Measurements from ENCODE around the gene OR7D2.

The OR7D2 gene

DNA sequence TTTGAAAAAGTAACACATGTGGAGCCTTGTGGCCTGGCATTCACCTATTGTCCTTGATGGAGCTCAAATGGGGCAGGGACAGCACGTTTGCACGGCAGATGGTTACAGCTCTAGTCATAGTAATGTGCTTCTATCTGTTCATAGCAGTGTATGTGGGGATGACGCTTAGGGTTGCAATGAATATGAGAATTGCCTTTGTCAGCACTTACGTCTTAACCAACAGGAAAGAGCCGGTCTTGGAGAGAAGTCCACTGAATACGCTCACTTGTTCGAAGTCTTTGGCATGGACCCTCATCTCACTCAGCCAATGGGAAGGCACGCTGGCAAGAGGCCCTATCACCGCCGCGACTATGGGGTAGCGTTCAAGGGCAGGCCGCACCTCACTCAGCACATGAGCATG lies 18.9 kb upstream of the OR7D2 start:
- H3K4me3 ChIP-seq (replicated peaks; ENCODE audit: low read depth, low read length), result no peak overlapping the region
- TF ChIP-seq, protein P1, sequence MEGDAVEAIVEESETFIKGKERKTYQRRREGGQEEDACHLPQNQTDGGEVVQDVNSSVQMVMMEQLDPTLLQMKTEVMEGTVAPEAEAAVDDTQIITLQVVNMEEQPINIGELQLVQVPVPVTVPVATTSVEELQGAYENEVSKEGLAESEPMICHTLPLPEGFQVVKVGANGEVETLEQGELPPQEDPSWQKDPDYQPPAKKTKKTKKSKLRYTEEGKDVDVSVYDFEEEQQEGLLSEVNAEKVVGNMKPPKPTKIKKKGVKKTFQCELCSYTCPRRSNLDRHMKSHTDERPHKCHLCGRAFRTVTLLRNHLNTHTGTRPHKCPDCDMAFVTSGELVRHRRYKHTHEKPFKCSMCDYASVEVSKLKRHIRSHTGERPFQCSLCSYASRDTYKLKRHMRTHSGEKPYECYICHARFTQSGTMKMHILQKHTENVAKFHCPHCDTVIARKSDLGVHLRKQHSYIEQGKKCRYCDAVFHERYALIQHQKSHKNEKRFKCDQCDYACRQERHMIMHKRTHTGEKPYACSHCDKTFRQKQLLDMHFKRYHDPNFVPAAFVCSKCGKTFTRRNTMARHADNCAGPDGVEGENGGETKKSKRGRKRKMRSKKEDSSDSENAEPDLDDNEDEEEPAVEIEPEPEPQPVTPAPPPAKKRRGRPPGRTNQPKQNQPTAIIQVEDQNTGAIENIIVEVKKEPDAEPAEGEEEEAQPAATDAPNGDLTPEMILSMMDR (IDR thresholded peaks at IDR 0.05; ENCODE audit: low read depth, low read length, missing control alignments), result no peak
- no peak for DNase-seq (ENCODE audit: extremely low read depth, low read depth)

DNA sequence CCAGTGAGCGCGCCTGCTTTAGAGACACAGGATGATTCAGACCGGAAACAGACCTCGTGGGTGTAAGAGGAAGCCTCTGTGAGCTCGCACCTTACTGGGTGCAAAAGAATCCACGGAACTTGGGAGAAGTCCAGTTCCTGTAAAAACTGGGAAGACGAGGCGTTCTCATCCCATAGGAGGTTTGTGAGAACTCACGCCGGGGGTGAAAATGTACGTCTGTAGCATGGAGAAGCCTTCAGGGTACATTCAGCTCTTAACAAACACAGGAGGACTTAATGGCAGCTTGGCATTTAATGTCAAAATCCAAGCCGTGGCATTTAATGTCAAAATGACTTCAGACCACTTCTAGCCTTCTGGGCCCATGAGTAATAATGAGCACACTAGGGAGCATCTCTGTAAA lies 17.4 kb upstream of the OR7D2 start:
- no peak for DNase-seq (ENCODE audit: extremely low read depth, low read depth)
- H3K4me3 ChIP-seq (replicated peaks; ENCODE audit: low read depth, low read length), result no peak overlapping the region
- TF ChIP-seq, protein P1 (IDR thresholded peaks at IDR 0.05; ENCODE audit: low read depth, low read length, missing control alignments), result no peak

DNA sequence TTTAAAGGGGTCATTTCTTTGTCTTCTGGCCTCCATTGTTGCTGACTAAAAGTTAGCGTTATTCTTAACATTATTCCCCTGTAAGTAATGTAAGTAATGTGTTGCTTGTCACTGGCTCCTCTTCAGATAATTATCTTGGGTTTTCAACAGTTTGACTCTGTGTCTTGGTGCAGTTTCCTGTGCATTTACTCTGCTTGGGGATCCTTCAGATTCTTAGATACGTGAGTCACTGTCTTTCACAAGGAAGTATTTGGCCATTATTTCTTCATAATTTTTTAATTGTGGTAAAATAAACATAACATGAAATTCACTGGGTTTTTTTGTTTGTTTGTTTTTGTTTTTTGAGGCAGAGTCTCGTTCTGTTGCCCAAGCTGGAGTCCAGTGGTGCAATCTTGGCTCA lies 13.5 kb upstream of the OR7D2 start:
- no peak for DNase-seq (ENCODE audit: extremely low read depth, low read depth)
- no peak overlapping the region for H3K4me3 ChIP-seq (replicated peaks; ENCODE audit: low read depth, low read length)
- TF ChIP-seq, protein P1 (IDR thresholded peaks at IDR 0.05; ENCODE audit: low read depth, low read length, missing control alignments), result no peak

DNA sequence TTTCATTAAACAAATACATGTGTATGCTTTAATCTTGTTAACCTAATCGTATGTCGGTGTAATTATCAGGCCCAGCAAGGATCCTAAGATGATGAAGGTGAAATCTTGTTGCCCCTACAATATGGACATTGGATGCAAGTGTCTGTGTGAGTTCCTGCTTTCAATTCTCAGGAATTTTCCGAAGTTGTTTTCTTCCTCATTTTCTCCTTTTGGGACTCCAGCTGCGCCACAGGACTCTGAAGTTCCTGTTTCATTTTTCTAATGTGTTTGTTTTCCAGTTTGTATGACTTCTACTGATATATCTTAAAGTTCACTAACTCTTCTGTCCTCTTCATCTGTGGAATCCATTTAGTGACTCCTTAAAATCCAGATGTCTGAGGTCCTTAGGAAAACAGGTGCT lies 11.9 kb upstream of the OR7D2 start:
- no peak for DNase-seq (ENCODE audit: extremely low read depth, low read depth)
- TF ChIP-seq, protein P1 (IDR thresholded peaks at IDR 0.05; ENCODE audit: low read depth, low read length, missing control alignments), result no peak
- H3K4me3 ChIP-seq (replicated peaks; ENCODE audit: low read depth, low read length), result no peak overlapping the region

DNA sequence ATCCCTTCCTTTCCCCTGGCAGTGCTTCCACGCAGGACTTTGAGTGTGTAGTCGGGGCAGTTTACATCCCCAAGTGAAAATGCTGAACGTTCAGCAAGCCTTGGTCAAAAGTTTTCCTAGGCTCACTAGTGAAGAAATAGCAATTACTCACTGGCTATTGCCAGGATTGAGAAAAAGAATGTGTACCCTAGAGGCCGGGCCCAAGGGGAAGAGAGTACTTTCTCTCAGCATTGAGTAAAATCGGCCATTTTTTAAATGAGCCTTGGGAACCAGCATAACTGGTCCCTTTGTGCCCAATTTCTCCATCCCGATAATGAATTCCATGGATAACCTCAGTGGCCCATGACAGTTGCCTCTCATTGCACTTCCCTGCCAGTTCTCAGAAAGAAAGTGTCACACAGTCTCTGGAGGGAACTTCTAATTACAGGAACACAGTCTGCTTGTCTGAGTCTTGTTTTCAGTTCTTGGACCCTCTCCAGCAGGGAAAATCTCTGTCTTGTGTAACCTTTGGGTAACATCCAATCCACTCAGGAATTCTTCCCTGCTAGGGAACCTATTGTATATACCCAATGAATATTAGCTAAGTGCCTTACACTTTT lies 7.3 kb upstream of the OR7D2 start:
- DNase-seq (ENCODE audit: extremely low read depth, low read depth), result no peak
- TF ChIP-seq, protein P1 (IDR thresholded peaks at IDR 0.05; ENCODE audit: low read depth, low read length, missing control alignments), result no peak
- no peak overlapping the region for H3K4me3 ChIP-seq (replicated peaks; ENCODE audit: low read depth, low read length)

DNA sequence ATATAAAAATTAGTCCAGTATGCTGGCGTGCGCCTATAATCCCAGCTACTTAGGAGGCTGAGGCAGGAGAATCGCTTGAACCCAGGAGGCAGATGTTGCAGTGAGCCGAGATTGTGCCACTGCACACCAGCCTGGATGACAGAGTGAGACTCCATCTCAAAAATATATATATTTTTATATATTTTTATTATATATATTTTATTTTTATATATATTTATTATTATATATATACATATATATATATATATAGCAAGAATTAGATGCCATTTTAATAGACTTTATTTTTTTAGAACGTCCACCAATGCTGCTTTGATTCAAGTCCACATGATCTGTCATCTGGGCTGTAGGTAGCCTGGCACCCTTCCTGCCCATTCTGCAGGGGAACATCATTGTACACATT lies 3.5 kb upstream of the OR7D2 start:
- no peak overlapping the region for H3K4me3 ChIP-seq (replicated peaks; ENCODE audit: low read depth, low read length)
- TF ChIP-seq, protein P1 (IDR thresholded peaks at IDR 0.05; ENCODE audit: low read depth, low read length, missing control alignments), result no peak
- no peak for DNase-seq (ENCODE audit: extremely low read depth, low read depth)

DNA sequence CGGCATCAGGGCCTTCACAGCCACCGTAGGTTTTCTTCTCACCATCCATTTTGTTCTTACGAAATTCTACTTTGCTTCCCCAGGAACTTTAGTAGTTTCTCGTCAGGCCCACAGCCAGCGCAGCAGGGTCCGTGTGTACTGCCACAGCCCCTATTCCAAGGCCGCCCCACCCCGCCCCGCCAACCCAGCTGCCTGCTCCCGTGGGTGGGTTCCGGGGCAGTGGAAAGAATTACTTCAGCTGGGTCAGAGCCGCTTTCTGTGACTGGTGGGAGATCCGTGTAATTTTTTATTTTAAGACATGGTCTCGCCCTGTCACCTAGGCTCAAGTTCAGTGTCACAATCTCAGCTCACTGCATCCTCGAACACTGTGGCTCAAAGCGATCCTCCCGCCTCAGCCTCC lies 4.2 kb downstream of the OR7D2 start:
- no peak overlapping the region for H3K4me3 ChIP-seq (replicated peaks; ENCODE audit: low read depth, low read length)
- no peak for DNase-seq (ENCODE audit: extremely low read depth, low read depth)
- TF ChIP-seq, protein P1 (IDR thresholded peaks at IDR 0.05; ENCODE audit: low read depth, low read length, missing control alignments), result no peak

All from HFF-Myc (cell line).